ENCODE results near the gene TLL2.

DNA sequence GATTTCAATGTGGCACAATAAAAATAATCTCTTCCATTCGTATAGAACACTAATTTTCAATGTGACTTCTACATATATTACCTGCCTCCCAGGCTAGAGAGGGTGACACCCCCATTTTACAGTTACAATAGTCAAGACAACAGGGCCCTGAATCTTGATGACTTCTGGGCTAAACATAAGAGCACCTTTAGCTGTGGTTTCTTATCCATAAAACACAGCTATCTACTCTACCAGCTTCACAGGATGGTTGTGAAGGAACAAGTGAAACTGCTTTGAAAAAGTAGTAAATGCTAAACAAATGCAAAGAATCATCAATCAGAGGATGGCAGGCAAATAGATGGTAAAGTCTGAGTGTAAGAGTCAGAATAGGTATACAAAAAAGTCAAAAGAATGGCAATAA is 3.6 kb upstream of the TLL2 start:
- TF ChIP-seq, protein P1, sequence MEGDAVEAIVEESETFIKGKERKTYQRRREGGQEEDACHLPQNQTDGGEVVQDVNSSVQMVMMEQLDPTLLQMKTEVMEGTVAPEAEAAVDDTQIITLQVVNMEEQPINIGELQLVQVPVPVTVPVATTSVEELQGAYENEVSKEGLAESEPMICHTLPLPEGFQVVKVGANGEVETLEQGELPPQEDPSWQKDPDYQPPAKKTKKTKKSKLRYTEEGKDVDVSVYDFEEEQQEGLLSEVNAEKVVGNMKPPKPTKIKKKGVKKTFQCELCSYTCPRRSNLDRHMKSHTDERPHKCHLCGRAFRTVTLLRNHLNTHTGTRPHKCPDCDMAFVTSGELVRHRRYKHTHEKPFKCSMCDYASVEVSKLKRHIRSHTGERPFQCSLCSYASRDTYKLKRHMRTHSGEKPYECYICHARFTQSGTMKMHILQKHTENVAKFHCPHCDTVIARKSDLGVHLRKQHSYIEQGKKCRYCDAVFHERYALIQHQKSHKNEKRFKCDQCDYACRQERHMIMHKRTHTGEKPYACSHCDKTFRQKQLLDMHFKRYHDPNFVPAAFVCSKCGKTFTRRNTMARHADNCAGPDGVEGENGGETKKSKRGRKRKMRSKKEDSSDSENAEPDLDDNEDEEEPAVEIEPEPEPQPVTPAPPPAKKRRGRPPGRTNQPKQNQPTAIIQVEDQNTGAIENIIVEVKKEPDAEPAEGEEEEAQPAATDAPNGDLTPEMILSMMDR (IDR thresholded peaks at IDR 0.05 in 8 of 11, conservative IDR thresholded peaks at IDR 0.05 in 3 of 11): no peak
- TF ChIP-seq POLR2A (IDR thresholded peaks at IDR 0.05): no peak
- no peak for TF ChIP-seq POLR2AphosphoS5 (IDR thresholded peaks at IDR 0.05)

Data from spleen (tissue), 7 donors.